ENCODE results near the gene GCN1.
A peak's percentile ranks its signal among the peaks of the same experiment; 100 is the strongest.
"Not testable (repeated sequence)": the region's sequence is repeated elsewhere in the genome, so short reads cannot be mapped to it uniquely, and the experiment has no call there.

GCN1 gene

DNA sequence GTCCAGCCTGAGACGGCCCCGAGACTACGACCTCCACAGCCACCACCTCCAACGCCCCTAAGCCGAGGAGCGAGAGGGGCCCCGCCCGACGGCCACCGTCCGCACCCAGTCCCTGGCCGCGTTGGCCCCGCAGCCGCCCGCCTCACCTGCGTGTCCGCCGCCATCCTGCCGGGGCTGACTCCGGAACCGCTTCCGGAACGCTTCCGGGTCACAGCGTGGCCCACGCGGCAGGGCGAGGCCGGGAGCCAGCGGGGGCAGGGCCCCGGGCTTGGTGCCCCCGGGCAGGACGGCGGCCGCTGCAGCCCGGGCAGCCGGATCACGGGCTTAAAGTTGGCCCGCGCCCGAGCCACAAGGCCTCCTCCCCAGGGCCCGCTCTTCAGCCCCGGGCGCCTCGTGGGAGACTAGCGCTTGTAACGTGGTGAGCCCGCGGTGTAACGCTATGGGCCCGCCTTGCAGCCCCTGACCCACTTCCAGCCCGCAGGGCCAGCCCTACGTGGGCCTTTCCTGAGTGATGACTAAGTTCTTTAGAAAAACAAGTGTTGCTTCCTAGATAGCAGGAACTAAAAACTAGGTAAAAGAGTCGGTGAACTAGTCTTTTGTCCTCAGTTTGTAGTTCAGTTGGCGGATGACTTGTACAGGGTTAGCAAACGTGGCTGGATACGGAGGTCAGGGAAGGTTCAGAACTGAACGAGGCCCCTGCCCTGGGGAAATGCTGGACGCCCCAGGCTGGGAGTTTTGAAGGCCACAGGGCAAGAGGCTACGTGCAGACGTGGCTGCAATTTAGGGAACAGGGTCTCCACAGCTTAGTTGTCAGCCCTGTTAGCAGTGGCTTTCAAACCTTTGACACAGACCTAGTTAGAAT lies at the start of gene GCN1:
Gene GCN1 (minus strand): TSS at position 182 of the 862 bp plus-strand sequence. CDS start 18 bp downstream, at position 164.
- peak; percentile 93 for DNase-seq (ENCODE audit: low spot score)

- DNase-seq (ENCODE audit: low spot score) = no peak
Measured at GRCh38 chr12:120242971-120243699, 48.6 kb upstream of the GCN1 start.

DNA sequence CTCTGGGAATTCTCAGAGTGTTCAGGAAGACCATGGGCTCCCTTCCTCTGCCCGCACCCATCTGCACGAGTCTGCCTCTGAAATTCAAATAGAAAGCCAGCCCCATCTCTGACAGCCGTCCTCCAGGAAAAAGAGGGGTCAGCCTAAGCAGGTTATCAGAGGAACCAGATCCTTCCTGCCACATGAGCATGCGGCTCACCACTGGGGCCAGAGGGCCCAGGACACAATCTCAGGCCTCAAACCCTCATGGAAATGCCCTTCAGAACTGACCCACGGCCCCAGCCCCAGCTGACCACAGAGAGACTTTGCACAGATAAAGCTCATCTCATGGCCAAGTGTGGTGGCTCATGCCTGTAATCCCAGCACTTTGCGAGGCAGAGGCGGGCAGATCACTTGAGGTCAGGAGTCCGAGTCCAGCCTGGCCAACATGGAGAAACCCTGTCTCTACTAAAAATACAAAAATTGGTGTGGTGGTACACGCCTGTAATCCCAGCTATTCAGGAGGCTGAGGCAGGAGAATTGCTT lies 47.8 kb upstream of the GCN1 start:
- no peak for DNase-seq (ENCODE audit: low spot score)

DNA sequence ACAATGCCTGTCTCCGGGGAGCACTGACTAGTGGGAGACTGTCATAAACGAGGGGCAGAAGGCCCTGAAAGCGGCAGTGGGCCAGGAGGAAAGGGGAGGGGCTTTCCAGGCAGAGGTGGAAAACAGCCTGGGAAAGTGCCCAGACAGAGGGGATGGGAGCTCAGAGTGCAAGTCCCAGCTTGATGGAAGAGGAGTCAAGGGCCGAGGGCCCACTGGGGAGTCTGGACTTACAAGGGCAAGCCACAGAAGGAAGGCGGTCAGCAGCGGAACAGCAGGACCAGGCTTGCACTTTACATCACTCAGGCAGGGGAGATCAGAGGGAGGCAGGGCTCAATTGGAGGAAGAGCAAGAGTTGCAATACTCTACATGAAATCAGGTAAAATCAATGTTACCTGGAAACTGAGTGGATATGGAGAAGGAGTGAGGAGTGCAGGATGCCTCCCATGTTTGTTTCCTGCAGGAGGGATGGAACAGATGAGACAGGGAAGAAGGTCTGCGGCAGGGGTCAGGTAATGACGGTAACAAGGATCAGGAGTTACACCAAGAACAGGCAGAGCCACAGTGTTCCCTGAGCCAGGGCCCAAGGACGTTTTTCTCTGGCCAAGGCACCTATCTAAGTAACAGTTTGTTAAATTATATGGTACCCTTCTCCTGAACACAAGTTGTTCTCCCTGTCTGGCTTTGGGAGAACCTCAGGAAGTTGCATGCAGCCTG lies 47.2 kb upstream of the GCN1 start:
- no peak for DNase-seq (ENCODE audit: low spot score)

DNA sequence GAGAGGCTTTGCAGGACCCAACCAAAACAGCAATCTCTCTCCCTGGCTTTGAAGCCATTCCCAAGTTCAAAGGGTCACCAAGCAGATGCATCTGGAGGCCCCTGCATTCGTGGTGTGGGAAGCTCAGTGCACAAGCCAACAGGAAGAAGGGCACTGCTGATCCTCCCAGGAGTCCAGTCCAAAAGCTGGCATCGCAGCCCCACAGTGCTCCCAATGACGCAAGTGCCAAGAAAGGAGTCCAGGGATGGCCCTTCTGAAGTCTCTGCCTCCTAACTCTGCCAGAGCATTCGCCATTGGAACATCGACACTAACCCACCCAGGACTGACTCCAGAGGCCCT lies 45.9 kb upstream of the GCN1 start:
- no peak for DNase-seq (ENCODE audit: low spot score)

DNA sequence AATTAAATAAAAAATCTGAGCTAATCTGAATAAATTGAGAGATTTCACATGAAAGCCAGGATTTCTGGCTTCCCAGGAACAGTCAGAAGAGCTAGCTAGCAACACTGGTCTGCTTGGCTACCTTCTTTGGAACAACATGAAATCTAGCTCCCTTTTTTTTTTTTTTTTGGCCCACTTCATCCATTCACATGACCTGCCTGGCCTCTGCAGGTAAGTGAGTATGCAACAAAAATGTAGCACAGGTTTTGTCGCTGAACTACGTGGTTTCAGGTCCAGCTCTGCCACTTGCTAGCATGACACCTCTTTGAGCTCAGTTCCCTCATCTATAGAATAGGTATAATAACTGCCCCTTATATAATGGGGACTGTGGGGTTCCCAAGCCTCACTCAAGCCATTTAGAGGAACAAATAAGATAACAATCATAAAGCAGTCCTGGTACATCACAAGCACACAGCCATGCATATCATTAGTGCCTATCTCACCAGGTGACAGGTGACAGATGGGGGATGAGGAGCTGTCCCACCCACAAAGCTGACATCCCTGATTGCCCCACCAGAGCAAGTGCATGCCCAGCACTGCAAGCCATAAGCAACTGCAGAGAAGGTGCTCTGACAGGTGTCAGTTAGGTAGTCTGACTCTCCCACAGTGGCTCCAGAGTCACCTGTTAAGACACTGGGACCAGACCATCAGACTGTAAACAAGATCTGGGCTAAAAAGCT lies 45.4 kb upstream of the GCN1 start:
- no peak for DNase-seq (ENCODE audit: low spot score)

DNA sequence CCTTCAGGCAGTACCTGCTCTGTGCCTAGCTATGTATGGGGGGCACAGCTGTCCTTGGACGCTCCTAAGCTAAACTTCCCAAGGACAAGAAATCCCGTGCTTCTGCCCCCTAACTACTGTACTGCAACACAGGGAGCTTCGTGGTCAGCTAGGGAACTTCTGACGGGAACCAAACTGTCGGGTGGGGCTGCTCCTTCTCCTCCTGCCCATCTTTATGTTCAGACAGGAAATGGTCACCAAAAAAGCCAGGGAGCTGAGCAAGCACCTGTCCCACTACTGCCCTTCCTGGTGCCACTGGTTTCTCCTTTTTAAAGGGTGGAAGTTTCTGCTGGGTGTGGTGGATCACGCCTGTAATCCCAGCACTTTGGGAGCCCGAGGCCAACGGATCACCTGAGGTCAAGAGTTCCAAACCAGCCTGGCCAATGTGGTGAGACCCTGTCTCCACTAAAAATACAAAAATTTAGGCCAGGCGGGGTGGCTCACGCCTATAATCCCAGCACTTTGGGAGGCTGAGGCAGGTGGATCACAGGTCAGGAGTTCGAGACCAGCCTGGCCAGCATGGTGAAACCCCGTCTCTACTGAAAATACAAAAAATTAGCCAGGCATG lies 44.4 kb upstream of the GCN1 start:
- no peak for DNase-seq (ENCODE audit: low spot score)

DNA sequence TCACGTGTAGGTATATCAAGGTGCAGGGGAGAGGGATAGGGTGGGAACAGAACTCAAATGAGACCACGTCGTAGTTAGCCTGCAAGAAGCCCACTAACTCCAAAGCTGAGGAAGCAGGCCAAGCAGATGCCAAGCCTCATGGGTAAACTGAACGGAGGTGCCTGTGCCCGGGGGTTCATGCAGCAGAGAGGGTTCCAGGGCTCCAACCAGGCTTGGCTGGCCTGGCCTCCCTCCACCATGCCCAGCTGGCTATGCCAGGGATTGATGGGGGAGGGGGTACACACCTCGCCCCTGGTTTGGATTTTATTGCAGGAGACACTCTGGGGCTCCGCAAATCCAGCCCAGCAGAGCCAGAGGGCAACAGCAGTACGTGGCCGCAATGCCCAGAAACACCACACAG lies 43.7 kb upstream of the GCN1 start:
- no peak for DNase-seq (ENCODE audit: low spot score)

GRCh38 chr12:120237360-120238171 lies 43.1 kb upstream of the GCN1 start:
- DNase-seq (ENCODE audit: low spot score) = peak; percentile 74

- DNase-seq (ENCODE audit: low spot score) = not testable (repeated sequence)
Measured at GRCh38 chr12:120236809-120237208, 42.3 kb upstream of the GCN1 start.

DNA sequence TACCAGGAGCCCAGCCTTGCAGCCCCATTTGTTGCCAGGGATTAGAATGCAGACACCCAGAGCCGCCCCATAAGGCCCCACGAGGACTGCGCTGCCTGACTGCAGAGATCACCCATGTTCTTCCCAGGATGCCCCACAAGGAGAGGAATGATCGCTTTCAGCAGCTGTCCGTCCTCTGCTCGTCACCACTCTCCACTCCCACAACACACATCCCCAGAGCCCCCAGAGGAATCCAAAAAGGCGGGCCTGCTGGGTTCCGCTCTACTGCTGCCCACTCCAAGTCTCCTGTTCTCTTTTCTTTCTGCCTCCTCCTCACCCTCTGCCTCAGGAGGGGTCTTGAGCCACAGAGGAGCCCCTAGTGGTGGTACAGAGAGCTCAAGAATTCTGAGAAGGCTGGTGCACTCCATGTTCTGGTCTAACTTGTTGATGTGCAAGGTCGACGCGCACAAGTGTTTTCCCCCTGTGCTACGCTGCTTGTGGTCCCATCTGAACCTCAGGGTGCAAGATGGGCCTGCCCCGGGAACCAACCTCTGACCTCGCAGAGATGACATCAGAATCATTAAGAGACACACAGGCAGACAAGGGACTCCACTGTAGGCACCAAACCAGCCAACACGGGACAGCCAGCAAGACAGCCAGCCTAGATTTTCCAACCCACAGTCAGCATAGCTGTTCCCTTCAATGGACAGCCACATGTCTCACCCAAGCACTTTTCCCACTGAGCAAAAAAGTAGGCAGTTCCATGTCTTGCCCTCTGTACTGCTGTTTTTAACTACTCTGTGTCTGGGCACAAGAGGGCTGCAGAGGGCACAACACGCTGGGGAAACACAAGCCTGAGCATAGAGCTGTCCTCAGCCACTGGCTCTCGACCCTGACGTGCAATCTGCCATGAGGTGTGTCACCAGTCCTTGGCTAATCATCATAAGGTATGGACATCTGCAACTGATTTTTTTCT lies 41.1 kb upstream of the GCN1 start:
- no peak for DNase-seq (ENCODE audit: low spot score)

DNA sequence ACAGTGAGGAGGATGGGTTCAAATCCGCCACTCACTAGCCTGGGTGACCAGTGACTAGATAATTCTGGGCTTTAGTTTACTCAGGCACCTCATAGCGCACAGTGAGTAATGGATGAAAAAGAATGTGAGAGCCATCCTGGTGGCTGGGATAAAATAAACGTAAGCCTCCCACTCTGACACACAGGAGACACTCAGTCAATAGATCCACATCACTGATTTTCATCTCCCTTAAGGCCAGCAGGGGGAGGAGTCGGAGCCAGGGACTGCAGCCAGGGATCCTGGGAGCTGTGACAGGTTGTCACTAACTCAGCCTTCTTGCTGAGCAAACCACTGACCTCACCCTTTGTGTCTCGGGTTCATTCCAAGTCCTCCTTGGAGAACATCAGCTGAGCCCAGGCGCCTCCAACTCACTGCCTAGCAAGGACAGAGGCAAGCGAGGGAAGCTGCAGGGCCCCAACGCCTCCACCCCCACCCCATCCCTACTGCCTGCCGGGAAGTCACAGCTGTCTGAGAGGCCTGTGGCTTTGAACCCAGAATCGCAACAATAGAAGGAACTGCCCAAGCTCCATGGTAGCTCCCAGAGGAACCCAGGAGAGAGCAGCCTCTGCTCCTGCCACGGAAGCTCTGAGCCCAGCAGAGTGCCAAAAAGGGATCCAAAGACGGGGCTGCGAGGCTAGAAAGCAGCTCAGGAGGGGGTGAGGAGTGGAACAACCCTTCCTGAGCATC lies 40.3 kb upstream of the GCN1 start:
- DNase-seq (ENCODE audit: low spot score) = peak; percentile 83

DNA sequence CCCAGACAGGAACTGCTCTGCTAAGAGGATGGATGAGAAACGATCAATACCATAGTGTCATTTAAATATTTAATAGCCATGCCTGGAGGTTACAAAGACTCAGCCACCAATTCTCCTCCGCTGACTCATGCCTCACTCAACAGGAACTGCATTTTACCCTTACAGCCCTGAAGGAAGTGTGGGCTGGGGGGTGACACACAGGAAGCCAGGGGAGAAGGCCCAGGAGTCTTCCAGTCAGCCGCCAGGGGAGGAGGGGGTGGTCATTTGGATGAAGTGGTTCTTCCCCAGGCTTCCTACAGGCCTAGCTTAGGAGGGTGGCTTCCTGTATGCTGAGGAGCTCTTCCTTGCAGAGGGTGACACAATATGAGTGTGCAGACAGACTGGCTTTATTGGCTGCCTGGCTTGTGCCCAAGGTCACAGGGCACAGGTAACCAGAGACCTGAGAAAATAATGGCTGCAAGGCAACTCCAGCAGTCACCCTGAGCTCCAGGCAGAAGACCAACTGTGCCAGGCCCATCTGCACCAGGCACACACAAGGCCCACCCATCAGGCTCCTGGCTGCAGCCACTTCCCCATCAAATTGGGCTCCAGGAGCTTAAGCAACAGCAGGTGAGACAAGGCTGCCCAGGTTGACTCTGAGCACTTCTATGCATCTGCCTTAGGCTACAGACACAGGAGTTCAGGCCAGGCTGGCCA lies 36.9 kb upstream of the GCN1 start:
- DNase-seq (ENCODE audit: low spot score) = peak; percentile 76

- DNase-seq (ENCODE audit: low spot score) = no peak
Measured at GRCh38 chr12:120230974-120231315, 36.4 kb upstream of the GCN1 start.

DNA sequence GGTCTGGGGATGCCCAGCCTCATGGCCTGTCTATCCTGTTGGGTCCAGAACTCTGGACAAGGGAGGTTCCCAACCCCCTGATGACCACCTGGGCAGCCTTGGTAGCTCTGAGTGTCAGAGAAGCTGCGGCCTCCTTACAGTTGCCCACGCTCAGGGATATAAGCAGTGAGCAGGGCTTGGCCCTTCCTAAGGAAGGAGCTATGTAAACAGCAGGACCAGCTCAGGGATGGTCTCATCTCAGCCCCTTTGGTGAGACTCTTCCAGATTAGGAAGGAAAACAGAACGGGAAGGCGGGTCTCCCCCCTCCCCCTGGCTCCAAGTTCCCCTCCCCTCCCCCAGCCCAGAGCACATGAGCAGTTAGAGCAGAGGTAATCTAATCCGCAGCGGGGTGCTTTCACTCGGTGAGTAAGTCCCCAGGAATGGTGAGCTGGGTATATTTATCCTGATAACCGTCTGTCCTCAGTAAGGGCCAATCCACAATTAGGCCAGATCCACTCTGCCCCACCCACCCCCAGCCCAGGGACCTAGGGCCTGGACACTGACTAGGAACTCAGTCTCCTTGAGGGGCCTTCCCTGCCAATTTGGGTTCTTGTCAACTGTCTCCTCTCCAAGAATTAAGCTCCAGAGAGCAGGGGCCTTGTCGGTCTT lies 35.9 kb upstream of the GCN1 start:
- peak; percentile 88 for DNase-seq (ENCODE audit: low spot score)

DNA sequence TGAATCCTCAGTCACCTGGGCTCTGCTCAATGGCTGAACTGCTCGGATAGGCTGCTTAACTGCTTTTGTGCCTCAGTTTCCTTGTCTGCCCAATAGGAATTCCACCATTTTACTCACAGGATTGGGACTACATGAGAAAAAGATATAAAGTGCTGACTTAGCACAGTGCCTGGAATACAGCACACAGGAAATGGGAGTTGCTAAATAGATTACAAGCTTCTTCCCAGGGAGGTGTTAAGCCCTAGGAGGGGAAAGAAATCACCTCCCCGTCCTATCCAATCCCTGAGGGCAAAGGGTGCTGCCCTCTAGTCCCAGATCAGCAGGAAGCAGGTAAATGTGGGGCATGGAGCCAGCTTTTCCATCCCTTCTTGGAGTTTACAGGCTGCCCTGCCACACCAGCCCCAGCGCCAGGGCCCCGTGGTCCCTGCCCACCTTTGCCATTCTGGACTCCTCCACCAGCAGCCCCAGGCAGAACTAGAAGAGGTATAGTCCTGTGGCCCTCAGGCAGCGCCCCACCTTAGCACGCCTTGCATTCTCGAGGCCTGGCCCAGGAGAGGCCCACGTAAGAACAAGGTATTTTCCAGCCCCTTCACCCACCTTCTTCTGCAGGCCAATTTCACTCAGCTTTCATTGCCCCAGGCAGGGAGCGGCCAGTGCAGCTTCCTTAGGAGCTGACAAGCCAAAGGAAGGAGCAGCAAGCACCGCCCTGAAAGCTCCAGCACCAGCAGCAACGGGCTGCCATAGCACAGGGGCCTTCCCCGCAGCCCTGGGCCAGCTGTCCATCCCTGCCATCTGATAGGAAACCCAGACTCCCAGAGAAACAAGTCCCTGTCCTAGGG lies 35.2 kb upstream of the GCN1 start:
- DNase-seq (ENCODE audit: low spot score) = no peak

GRCh38 chr12:120229071-120229486 lies 34.6 kb upstream of the GCN1 start:
- DNase-seq (ENCODE audit: low spot score) = no peak
